Trophoblast cell (in vitro differentiated cells and primary cell): ENCODE results near the gene PDGFA.
A peak's percentile ranks its signal among the peaks of the same experiment; 100 is the strongest.

Experiments
- DNase-seq, 2 donors: peaks; one replicate each; pipeline ENCODE4 v3.0.0-alpha.2; 2016
- H2AFZ ChIP-seq: 2 replicates; pipeline ENCODE4 v1.6.1; 2013; ENCODE audit warnings: low read length, moderate library complexity, mild to moderate bottlenecking; ENCODE audit not compliant: insufficient read depth, poor library complexity
- H2AK5ac ChIP-seq: 2 replicates; pipeline ENCODE4 v1.6.1; 2013; ENCODE audit warnings: mild to moderate bottlenecking, low read length
- H2BK120ac ChIP-seq: 2 replicates; pipeline ENCODE4 v1.6.1; 2013; ENCODE audit warnings: low read length, mild to moderate bottlenecking, moderate library complexity; ENCODE audit not compliant: insufficient read depth, poor library complexity
- H2BK12ac ChIP-seq: 2 replicates; pipeline ENCODE4 v1.6.1; 2013; ENCODE audit warnings: mild to moderate bottlenecking, low read length, moderate library complexity
- H2BK5ac ChIP-seq: 2 replicates; pipeline ENCODE4 v1.6.1; 2013; ENCODE audit warnings: low read length, low read depth, moderate library complexity, mild to moderate bottlenecking; ENCODE audit not compliant: poor library complexity
- H3K14ac ChIP-seq: 2 replicates; pipeline ENCODE4 v1.6.1; 2013; ENCODE audit warnings: mild to moderate bottlenecking, low read length
- H3K18ac ChIP-seq: 2 replicates; pipeline ENCODE4 v1.6.1; 2013; ENCODE audit warnings: mild to moderate bottlenecking, low read length
- H3K23ac ChIP-seq: 2 replicates; pipeline ENCODE4 v1.6.1; 2013; ENCODE audit warnings: low read length
- H3K27ac ChIP-seq: 2 replicates; pipeline ENCODE4 v1.5.1; 2013; ENCODE audit warnings: low read depth, mild to moderate bottlenecking, inconsistent platforms, low read length, moderate library complexity
- H3K27me3 ChIP-seq: 2 replicates; pipeline ENCODE4 v1.6.1; 2013; ENCODE audit warnings: inconsistent platforms, mild to moderate bottlenecking, low read length, moderate library complexity; ENCODE audit not compliant: insufficient read depth
- H3K36me3 ChIP-seq, 2 experiments: 1 replicate in 1 of 2; 2 replicates in 1 of 2; pipeline ENCODE4 v1.6.1; 2013; ENCODE audit warnings: low read length in 2 of 2, mild to moderate bottlenecking in 2 of 2, moderate library complexity in 1 of 2; ENCODE audit not compliant: insufficient read depth in 2 of 2, control insufficient read depth in 1 of 2
- H3K4ac ChIP-seq: 2 replicates; pipeline ENCODE4 v1.6.1; 2013; ENCODE audit warnings: low read depth, mild to moderate bottlenecking, low read length, moderate library complexity
- H3K4me1 ChIP-seq, 2 experiments: 1 replicate in 1 of 2; 2 replicates in 1 of 2; pipeline ENCODE4 v1.6.1; 2013; ENCODE audit warnings: low read length in 2 of 2, mild to moderate bottlenecking in 2 of 2, moderate library complexity in 1 of 2; ENCODE audit not compliant: insufficient read depth in 2 of 2, control insufficient read depth in 1 of 2
- H3K4me2 ChIP-seq: 2 replicates; pipeline ENCODE4 v1.6.1; 2013; ENCODE audit warnings: inconsistent platforms, mild to moderate bottlenecking, low read length, moderate library complexity
- H3K4me3 ChIP-seq: 2 replicates; pipeline ENCODE4 v1.5.1; 2013; ENCODE audit warnings: mild to moderate bottlenecking, low read depth, low read length, inconsistent platforms
- H3K79me1 ChIP-seq: one replicate; pipeline ENCODE4 v1.6.1; 2013; ENCODE audit warnings: low read length
- H3K79me2 ChIP-seq: 2 replicates; pipeline ENCODE4 v1.6.1; 2013; ENCODE audit warnings: low read length, mild to moderate bottlenecking; ENCODE audit not compliant: control insufficient read depth, insufficient read depth, poor library complexity
- H3K9ac ChIP-seq: 2 replicates; pipeline ENCODE4 v1.6.1; 2013; ENCODE audit warnings: mild to moderate bottlenecking, low read length
- H3K9me3 ChIP-seq: 2 replicates; pipeline ENCODE4 v1.6.1; 2013; ENCODE audit warnings: low read depth, mild to moderate bottlenecking, control low read depth, inconsistent platforms, low read length; ENCODE audit not compliant: insufficient read depth
- H4K12ac ChIP-seq: 2 replicates; pipeline ENCODE4 v1.6.1; 2013; ENCODE audit warnings: low read depth, mild to moderate bottlenecking, low read length, moderate library complexity
- H4K8ac ChIP-seq: 2 replicates; pipeline ENCODE4 v1.6.1; 2013; ENCODE audit warnings: low read depth, mild to moderate bottlenecking, low read length, moderate library complexity
- H4K91ac ChIP-seq: one replicate; pipeline ENCODE4 v1.6.1; 2013; ENCODE audit warnings: low read depth, mild to moderate bottlenecking, low read length, moderate library complexity
- whole genome bisulfite sequencing: extraction: QIAGEN DNeasy Blood & Tissue Kit; methylation state at CpG from one replicate; pipeline ENCODE4 v1.1.7; 2013; ENCODE audit warnings: missing lambda C conversion rate; ENCODE audit not compliant: insufficient read length, insufficient coverage; ENCODE audit errors: extremely low coverage; 5-methylcytosine and 5-hydroxymethylcytosine counted together

PDGFA gene

DNA sequence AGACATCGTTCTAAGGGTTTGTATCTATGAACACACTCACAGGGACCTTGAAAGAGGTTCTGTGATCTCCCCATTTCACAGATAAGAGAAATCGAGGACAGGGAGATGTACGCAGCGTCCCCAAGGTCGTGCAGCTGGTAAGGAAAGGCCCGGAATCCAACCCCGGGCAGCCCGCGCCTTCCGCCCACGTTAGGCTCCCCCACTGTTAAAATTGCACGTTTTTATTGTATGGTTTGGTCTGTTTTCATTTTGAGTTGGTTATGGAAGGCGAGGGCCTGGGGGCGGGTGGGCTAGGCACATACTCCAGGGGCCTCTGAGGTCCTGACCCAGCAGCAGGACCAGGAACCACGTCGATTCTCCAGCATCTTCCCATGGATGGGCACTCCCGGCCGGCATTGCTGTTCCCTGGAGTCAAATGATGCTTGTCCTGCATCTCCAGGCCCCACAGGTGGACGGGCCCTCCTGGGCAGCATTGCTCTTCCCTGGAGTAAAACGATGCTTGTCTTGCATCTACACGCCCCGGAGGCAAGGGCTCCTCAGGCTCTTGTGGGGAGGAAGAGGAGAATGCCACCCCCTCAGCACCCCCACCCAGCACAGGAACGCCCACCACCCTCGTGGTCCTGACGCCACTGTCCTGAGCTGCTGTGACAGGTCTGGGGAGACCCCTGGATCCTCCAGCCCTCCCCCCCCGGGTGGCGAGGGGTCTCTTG is 65.9 kb downstream of the PDGFA start:
- Histone ChIP-seq H3K4me2 (no peak overlapping the region), H3K9me3 (no peaks in the 10 kb centered on the region), H4K8ac (no peak overlapping the region), H2AFZ (no peak overlapping the region), H3K18ac (no peak overlapping the region), H2BK12ac (no peak overlapping the region), H3K79me1 (peaks cover 3% of the 10 kb centered on the region), H3K27me3 (peaks cover 2% of the 10 kb centered on the region), H2AK5ac (no peak overlapping the region), H3K23ac (no peak overlapping the region), H3K4ac (no peak overlapping the region), H3K14ac (no peak overlapping the region), H3K4me3 (no peak overlapping the region), H3K36me3 (no peaks in the 10 kb centered on the region), H3K27ac (no peak overlapping the region), H3K79me2 (no peaks in the 10 kb centered on the region), H4K12ac (no peak overlapping the region), H2BK120ac (no peak overlapping the region), H3K4me1 (peaks cover 12 to 14% of the 10 kb centered on the region in 2 experiments), H4K91ac (no peak overlapping the region), H2BK5ac (no peak overlapping the region), H3K9ac (no peak overlapping the region)
- no peak for DNase-seq
- WGBS: no CpG with 5 or more reads among the region's 27 CpGs

GRCh38 chr7:452791-453455 is 66.7 kb downstream of the PDGFA start:
- no CpG with 5 or more reads among the region's 21 CpGs for WGBS
- Histone ChIP-seq H3K79me1 (peaks cover 3% of the 10 kb centered on the region), H3K18ac (no peak overlapping the region), H3K27ac (no peak overlapping the region), H3K36me3 (no peaks in the 10 kb centered on the region), H4K8ac (no peak overlapping the region), H3K14ac (no peak overlapping the region), H2AFZ (no peak overlapping the region), H2BK120ac (no peak overlapping the region), H3K4me3 (no peak overlapping the region), H3K9me3 (no peaks in the 10 kb centered on the region), H2BK5ac (no peak overlapping the region), H3K23ac (no peak overlapping the region), H3K4me1 (peaks cover 12 to 14% of the 10 kb centered on the region in 2 experiments), H3K4ac (no peak overlapping the region), H3K4me2 (no peak overlapping the region), H4K12ac (no peak overlapping the region), H2AK5ac (no peak overlapping the region), H3K27me3 (peaks cover 2% of the 10 kb centered on the region), H3K79me2 (no peaks in the 10 kb centered on the region), H3K9ac (no peak overlapping the region), H4K91ac (no peak overlapping the region), H2BK12ac (peak overlapping the region; percentile 15)
- no peak for DNase-seq

GRCh38 chr7:452226-452751 is 67.4 kb downstream of the PDGFA start:
- peaks cover 2% of the 10 kb centered on the region for H3K27me3 ChIP-seq
- peak overlapping the region; percentile 16 for H4K8ac ChIP-seq
- peaks cover 12 to 14% of the 10 kb centered on the region in 2 experiments for H3K4me1 ChIP-seq
- no peak overlapping the region for H2AK5ac ChIP-seq
- no peak overlapping the region for H3K4ac ChIP-seq
- H3K4me3 ChIP-seq: no peak overlapping the region
- no peaks in the 10 kb centered on the region for H3K79me2 ChIP-seq
- H2AFZ ChIP-seq: no peak overlapping the region
- no peak overlapping the region for H4K91ac ChIP-seq
- H3K36me3 ChIP-seq: no peaks in the 10 kb centered on the region
- WGBS: no CpG with 5 or more reads among the region's 30 CpGs
- H4K12ac ChIP-seq: no peak overlapping the region
- H3K9me3 ChIP-seq: no peaks in the 10 kb centered on the region
- no peak overlapping the region for H3K9ac ChIP-seq
- no peak overlapping the region for H3K14ac ChIP-seq
- H3K79me1 ChIP-seq: peaks cover 3% of the 10 kb centered on the region
- peak overlapping the region; percentile 33 for H3K18ac ChIP-seq
- H2BK120ac ChIP-seq: no peak overlapping the region
- H2BK5ac ChIP-seq: no peak overlapping the region
- no peak overlapping the region for H3K27ac ChIP-seq
- no peak overlapping the region for H3K23ac ChIP-seq
- peak overlapping the region; percentile 15 for H2BK12ac ChIP-seq
- no peak for DNase-seq
- H3K4me2 ChIP-seq: peak overlapping the region; percentile 38

GRCh38 chr7:451255-452225 is 68.1 kb downstream of the PDGFA start:
- H3K4me2 ChIP-seq: peak overlapping the region; percentile 38
- no peak overlapping the region for H4K91ac ChIP-seq
- peaks cover 2% of the 10 kb centered on the region for H3K27me3 ChIP-seq
- no peak overlapping the region for H2AK5ac ChIP-seq
- no peaks in the 10 kb centered on the region for H3K36me3 ChIP-seq
- DNase-seq: no peak
- H3K14ac ChIP-seq: no peak overlapping the region
- H3K9ac ChIP-seq: no peak overlapping the region
- H3K18ac ChIP-seq: no peak overlapping the region
- no peak overlapping the region for H3K23ac ChIP-seq
- H3K4ac ChIP-seq: no peak overlapping the region
- no peak overlapping the region for H2BK12ac ChIP-seq
- H4K8ac ChIP-seq: no peak overlapping the region
- no peaks in the 10 kb centered on the region for H3K9me3 ChIP-seq
- no peak overlapping the region for H2BK5ac ChIP-seq
- no peak overlapping the region for H4K12ac ChIP-seq
- H2BK120ac ChIP-seq: no peak overlapping the region
- peaks cover 12 to 14% of the 10 kb centered on the region in 2 experiments for H3K4me1 ChIP-seq
- H3K27ac ChIP-seq: no peak overlapping the region
- no peak overlapping the region for H3K4me3 ChIP-seq
- WGBS: no CpG with 5 or more reads among the region's 24 CpGs
- peaks cover 3% of the 10 kb centered on the region for H3K79me1 ChIP-seq
- H2AFZ ChIP-seq: no peak overlapping the region
- H3K79me2 ChIP-seq: no peaks in the 10 kb centered on the region
